ENCODE results near the gene TGFA. TPM values are rescaled to one million over a fixed set of nuclear protein-coding genes. Genes with fewer than 3 reads are reported as not detected.

The TGFA gene
- total and polyA plus RNA-seq, 12 donors: 0.17 to 3.4 (median 1.2) TPM

DNA sequence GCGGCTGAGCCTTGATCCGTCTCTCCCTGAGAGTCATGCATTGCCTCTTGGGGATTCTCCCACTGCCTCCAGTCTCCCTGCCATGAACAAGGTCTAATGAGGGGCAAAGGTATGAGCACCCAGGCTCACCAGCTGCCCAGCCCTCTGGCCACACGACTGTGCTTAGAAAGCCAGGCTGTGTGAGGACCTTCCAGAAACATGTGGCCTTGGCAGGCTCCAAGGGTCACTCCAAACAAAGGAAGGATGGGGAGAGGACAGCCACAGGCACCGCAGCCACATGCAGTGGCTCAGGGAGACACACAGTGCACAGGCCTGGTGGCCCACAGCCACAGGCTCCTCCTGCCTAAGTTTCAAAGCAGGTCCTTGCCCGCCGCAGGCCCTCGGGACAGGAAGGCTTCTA, 35.8 kb downstream of the TGFA start:
- ATAC-seq (no peak), DNase-seq (no peak)
- no peaks in the 10 kb centered on the region for H3K9me3 ChIP-seq
- no peaks in the 10 kb centered on the region for H3K36me3 ChIP-seq
- no peak overlapping the region for H3K4me3 ChIP-seq
- peaks cover 0 to 4% (median 0%) of the 10 kb centered on the region in 7 donors for H3K27me3 ChIP-seq
- intact Hi-C loops (cut with DNase I): loop anchor here in 1 of 10 donors (5.0 kb wide), 1 partner anchor 106 kb away; no protein-coding TSS in a partner anchor
- H3K4me1 ChIP-seq: peaks cover 0 to 29% (median 0%) of the 10 kb centered on the region in 9 donors
- TF ChIP-seq, protein P1, sequence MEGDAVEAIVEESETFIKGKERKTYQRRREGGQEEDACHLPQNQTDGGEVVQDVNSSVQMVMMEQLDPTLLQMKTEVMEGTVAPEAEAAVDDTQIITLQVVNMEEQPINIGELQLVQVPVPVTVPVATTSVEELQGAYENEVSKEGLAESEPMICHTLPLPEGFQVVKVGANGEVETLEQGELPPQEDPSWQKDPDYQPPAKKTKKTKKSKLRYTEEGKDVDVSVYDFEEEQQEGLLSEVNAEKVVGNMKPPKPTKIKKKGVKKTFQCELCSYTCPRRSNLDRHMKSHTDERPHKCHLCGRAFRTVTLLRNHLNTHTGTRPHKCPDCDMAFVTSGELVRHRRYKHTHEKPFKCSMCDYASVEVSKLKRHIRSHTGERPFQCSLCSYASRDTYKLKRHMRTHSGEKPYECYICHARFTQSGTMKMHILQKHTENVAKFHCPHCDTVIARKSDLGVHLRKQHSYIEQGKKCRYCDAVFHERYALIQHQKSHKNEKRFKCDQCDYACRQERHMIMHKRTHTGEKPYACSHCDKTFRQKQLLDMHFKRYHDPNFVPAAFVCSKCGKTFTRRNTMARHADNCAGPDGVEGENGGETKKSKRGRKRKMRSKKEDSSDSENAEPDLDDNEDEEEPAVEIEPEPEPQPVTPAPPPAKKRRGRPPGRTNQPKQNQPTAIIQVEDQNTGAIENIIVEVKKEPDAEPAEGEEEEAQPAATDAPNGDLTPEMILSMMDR (IDR thresholded peaks at IDR 0.05): no peak
- peak overlapping the region in 1 of 10 donors; percentile 83 for H3K27ac ChIP-seq
- WGBS, 2 donors: 81 to 84% methylated on average over 7 of the region's 7 CpGs

DNA sequence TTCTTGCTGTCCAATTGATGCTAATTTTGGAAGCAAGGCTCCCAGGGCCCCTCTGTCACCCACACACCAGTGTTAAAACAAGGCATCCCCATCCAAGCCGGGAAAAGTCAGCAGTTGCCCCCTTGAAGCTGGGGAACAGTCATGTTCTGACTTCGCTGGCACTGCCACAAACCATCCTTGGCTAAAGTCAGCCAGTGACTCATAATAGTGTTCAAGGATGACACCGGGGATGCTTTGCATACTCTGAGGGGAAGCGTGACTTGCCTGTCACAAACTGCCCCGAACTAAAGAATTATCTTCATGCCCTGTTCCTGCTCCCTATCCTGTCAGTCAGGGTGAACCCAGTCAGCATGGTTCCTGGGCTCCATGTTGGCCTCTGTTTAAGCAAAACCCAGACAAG, 37.0 kb downstream of the TGFA start:
- peak in 3 of 8 donors; percentile 20 to 39 (median 29) for ATAC-seq
- Histone ChIP-seq H3K36me3 (no peaks in the 10 kb centered on the region), H3K9me3 (no peaks in the 10 kb centered on the region), H3K4me3 (no peak overlapping the region), H3K4me1 (peaks cover 0 to 27% (median 0%) of the 10 kb centered on the region in 9 donors), H3K27me3 (peaks cover 0 to 6% (median 0%) of the 10 kb centered on the region in 7 donors), H3K27ac (peak overlapping the region in 1 of 10 donors; percentile 83)
- no peak for DNase-seq
- TF ChIP-seq, protein P1 (IDR thresholded peaks at IDR 0.05): no peak
- WGBS, 2 donors: 67 to 73% methylated on average over 5 of the region's 5 CpGs
- intact Hi-C loops (cut with DNase I): loop anchor here in 1 of 10 donors (5.0 kb wide), 1 partner anchor 104 kb away; no protein-coding TSS in a partner anchor

DNA sequence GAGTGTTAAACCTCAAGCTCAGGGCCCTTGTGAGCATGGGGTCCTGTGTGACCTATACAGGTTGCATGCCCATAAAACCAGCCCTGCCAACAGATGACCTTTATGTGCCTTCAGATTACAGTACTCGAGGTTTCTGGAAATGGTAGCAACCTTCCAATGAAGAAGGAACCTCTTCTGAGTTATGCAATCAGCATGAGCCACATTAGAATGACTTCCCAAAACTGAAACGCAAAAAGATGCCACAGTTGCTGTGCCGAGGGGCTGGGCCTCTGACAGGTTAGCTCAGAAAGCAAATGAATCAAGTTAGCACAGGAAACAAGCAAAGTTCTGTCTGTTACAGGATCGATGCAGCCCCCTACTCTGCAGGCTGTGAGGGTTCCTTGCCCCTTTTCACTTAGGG, 37.7 kb downstream of the TGFA start:
- no peaks in the 10 kb centered on the region for H3K36me3 ChIP-seq
- DNase-seq: no peak
- peak in 3 of 8 donors; percentile 24 to 37 (median 24) for ATAC-seq
- WGBS, 2 donors: 54 to 72% methylated on average over 4 of the region's 4 CpGs
- H3K27me3 ChIP-seq: peaks cover 0 to 6% (median 0%) of the 10 kb centered on the region in 7 donors
- peaks cover 0 to 27% (median 0%) of the 10 kb centered on the region in 9 donors for H3K4me1 ChIP-seq
- H3K9me3 ChIP-seq: no peaks in the 10 kb centered on the region
- H3K27ac ChIP-seq: peak overlapping the region in 1 of 10 donors; percentile 83
- TF ChIP-seq, protein P1 (IDR thresholded peaks at IDR 0.05): no peak
- no peak overlapping the region for H3K4me3 ChIP-seq
- intact Hi-C loops (cut with DNase I): loop anchor here in 1 of 10 donors (5.0 kb wide), 1 partner anchor 104 kb away; no protein-coding TSS in a partner anchor

DNA sequence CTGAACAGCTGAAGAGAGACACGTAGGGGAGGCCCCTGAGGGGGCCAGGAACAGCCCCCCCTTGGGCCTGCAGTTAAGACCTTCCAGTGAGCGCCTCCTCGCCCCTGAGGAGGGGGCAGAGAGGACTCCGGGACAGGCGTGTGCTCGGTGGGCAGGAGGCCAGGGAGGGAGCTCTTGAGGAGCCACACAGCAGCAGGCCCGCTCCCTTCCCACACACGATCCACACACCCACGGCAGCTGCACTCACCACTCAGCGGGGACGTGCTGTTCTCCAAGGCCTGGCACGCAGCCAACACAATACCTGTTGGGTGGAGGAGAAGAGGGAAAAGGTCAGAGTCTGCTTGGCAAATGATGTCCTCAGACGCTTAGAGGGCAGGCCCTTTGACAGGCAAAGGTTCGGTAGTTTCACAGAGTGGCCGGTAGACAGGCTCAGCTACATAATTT, 39.0 kb downstream of the TGFA start:
- no peak overlapping the region for H3K4me3 ChIP-seq
- WGBS, 2 donors: 54 to 57% methylated on average over 15 of the region's 15 CpGs
- H3K27ac ChIP-seq: no peak overlapping the region
- TF ChIP-seq, protein P1 (IDR thresholded peaks at IDR 0.05): no peak
- H3K9me3 ChIP-seq: no peaks in the 10 kb centered on the region
- H3K4me1 ChIP-seq: peaks cover 0 to 38% (median 0%) of the 10 kb centered on the region in 9 donors
- DNase-seq (peak in 1 of 2 donors; percentile 18), ATAC-seq (peak in 2 of 8 donors; percentile 51 to 61)
- peaks cover 0 to 6% (median 0%) of the 10 kb centered on the region in 7 donors for H3K27me3 ChIP-seq
- intact Hi-C loops (cut with DNase I): loop anchor here in 1 of 10 donors (5.0 kb wide), 1 partner anchor 102 kb away; no protein-coding TSS in a partner anchor
- no peaks in the 10 kb centered on the region for H3K36me3 ChIP-seq

Data from heart right ventricle (tissue), 16 donors.